Mucosa of descending colon (tissue), 3 donors: Measurements from ENCODE around the gene CEBPA. TPM values are rescaled to one million over a fixed set of nuclear protein-coding genes. Genes with fewer than 3 reads are reported as not detected.
A peak's percentile ranks its signal among the peaks of the same experiment; 100 is the strongest.

Source experiments
- ATAC-seq: fragments of 200-7000 bp; cut with Tn5 transposase; one replicate; pipeline ENCODE4 v1.9.1; 2020; ENCODE audit warnings: mild to moderate bottlenecking, moderate library complexity
- DNase-seq, 3 donors: peaks; one replicate each; pipeline ENCODE4 v3.0.0-alpha.2; 2020
- H3K36me3 ChIP-seq: fragments of 200-600 bp; one replicate; pipeline ENCODE4 v1.8.0; 2021; ENCODE audit warnings: low read depth, mild to moderate bottlenecking
- H3K4me1 ChIP-seq: fragments of 200-600 bp; one replicate; pipeline ENCODE4 v1.8.0; 2021; ENCODE audit warnings: low read depth, mild to moderate bottlenecking
- H3K4me3 ChIP-seq: fragments of 200-600 bp; one replicate; pipeline ENCODE4 v1.8.0; 2021; ENCODE audit warnings: mild to moderate bottlenecking
- H3K9me3 ChIP-seq: fragments of 200-600 bp; one replicate; pipeline ENCODE4 v1.8.0; 2021; ENCODE audit warnings: mild to moderate bottlenecking
- CTCF ChIP-seq: fragments of 200-600 bp; IDR thresholded peaks from one replicate; pipeline ENCODE4 v1.8.0; 2022; ENCODE audit warnings: antibody characterized with exemption, mild to moderate bottlenecking
- intact Hi-C, 2 donors: fragments of 100-400 bp; cut with DNase I in 1 of 2; cut with micrococcal nuclease in 1 of 2; formaldehyde crosslinking; loops; one replicate each; pipeline versions ENCODE4 v1.11.0 to v1.11.1; 2022; cut with DNase I, micrococcal nuclease
- long read RNA-seq, 2 donors: library from polyadenylated mRNA; unstranded; transcript quantifications; one replicate each; pipeline ENCODE4 v2.0.0, GENCODE V29; 2019 to 2021
- total RNA-seq, 3 donors: library from RNA; stranded (reverse); fragmentation: NEBNext Ultra II Directional in 2 of 3; extraction: Animal tissue kit (Norgen Biotek cat#: 25700) in 2 of 3; gene quantifications; one replicate each; pipeline versions ENCODE4 v1.2.1 to v1.2.4, GENCODE V29; 2021 to 2023
- donor health status: DM: no; HTN: no; CAD: no; lungs with moderate emphysema.
- donor health status: DM: no; HTN: no; CAD: no.
- donor health status: DM: no; HTN: yes; CAD: no.

CEBPA gene
- 10 to 100 TPM; 30.1 to 73.2 (median 66.1) TPM for total RNA-seq
- long read RNA-seq, donor 1, transcript CEBPA-201 (1 exons, 2,631 nt) = major isoform, 86 of 87 reads
- long read RNA-seq, donor 1, partial matches to known transcripts = 0 of 87 reads
- long read RNA-seq, donor 1, other reads (novel, unspliced or antisense) = 1 of 87 reads
- long read RNA-seq, donor 2, partial matches to known transcripts = 0 of 3 reads
- long read RNA-seq, donor 2, other reads (novel, unspliced or antisense) = 0 of 3 reads

GRCh38 chr19:33302175-33302973, at the start of gene CEBPA:
TSS of gene CEBPA (minus strand) at chr19:33302534. CDS start at chr19:33302414, 120 bp downstream.
- no peaks in the 10 kb centered on the region for H3K36me3 ChIP-seq
- peak; percentile 80 for ATAC-seq
- peak; percentile 83 to 92 (median 88) for DNase-seq
- TF ChIP-seq CTCF = peak; percentile 68
- intact Hi-C loops = loop anchor here (5.0 to 10.0 kb wide), 2 partner anchors 65 to 72 kb away; partner anchors contain the start of gene CEBPG (in 2 of the 2)
- H3K9me3 ChIP-seq = no peaks in the 10 kb centered on the region
- H3K4me3 ChIP-seq = peak within 1 kb of the TSS; percentile 38
- H3K4me1 ChIP-seq = peaks cover 25% of the 10 kb centered on the region

- ATAC-seq = no peak
- no peak for TF ChIP-seq CTCF
These were observed 48.4 kb upstream of the CEBPA start for GRCh38 chr19:33350538-33351309.

GRCh38 chr19:33349319-33350289, 47.3 kb upstream of the CEBPA start:
- no peak for DNase-seq
- Histone ChIP-seq H3K4me1 (no peaks in the 10 kb centered on the region), H3K36me3 (no peaks in the 10 kb centered on the region), H3K9me3 (no peaks in the 10 kb centered on the region), H3K4me3 (no peak overlapping the region)
- no peak for TF ChIP-seq CTCF
- ATAC-seq = no peak
- intact Hi-C loops = no loop called here

More at GRCh38 chr19:33350538-33351309, 48.4 kb upstream of the CEBPA start:
- H3K4me3 ChIP-seq = no peak overlapping the region
- intact Hi-C loops = no loop called here
- H3K9me3 ChIP-seq = peaks cover 2% of the 10 kb centered on the region
- no peak for DNase-seq
- H3K36me3 ChIP-seq = no peaks in the 10 kb centered on the region
- no peaks in the 10 kb centered on the region for H3K4me1 ChIP-seq

- ATAC-seq = no peak
- Histone ChIP-seq H3K4me1 (no peaks in the 10 kb centered on the region), H3K4me3 (no peak overlapping the region), H3K9me3 (no peaks in the 10 kb centered on the region), H3K36me3 (no peaks in the 10 kb centered on the region)
- intact Hi-C loops = no loop called here
- no peak for DNase-seq
- no peak for TF ChIP-seq CTCF
These were observed 46.1 kb upstream of the CEBPA start for GRCh38 chr19:33348301-33349010.
